ENCODE results near the gene MSANTD1.

DNA sequence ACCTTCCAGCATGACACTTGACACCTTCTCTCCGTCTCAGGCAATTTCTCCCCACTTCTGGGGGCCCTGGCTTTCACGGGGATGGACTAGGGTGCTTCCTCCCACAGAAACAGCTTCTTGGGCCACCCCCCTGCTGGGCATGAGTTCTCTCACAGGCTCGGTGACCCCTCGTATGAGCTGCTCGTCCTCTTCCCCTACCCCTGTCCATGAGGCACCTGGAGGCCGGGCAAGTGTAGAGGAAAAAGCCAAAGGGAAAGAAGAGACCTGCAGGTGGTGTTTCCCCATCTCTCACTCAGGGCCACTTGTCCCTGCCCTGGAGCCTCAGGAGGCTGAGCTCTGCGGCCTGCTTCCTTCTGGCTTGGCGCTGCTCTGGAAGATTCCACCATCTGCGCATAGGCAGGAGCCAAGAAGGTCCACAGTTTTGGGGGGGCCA lies 41.9 kb downstream of the MSANTD1 start:
- no peak for TF ChIP-seq GLIS3 (CRISPR knock-in tag; IDR thresholded peaks at IDR 0.05)
- no peak for TF ChIP-seq ZFP30 (CRISPR knock-in tag; IDR thresholded peaks at IDR 0.05)
- TF ChIP-seq, protein P1, sequence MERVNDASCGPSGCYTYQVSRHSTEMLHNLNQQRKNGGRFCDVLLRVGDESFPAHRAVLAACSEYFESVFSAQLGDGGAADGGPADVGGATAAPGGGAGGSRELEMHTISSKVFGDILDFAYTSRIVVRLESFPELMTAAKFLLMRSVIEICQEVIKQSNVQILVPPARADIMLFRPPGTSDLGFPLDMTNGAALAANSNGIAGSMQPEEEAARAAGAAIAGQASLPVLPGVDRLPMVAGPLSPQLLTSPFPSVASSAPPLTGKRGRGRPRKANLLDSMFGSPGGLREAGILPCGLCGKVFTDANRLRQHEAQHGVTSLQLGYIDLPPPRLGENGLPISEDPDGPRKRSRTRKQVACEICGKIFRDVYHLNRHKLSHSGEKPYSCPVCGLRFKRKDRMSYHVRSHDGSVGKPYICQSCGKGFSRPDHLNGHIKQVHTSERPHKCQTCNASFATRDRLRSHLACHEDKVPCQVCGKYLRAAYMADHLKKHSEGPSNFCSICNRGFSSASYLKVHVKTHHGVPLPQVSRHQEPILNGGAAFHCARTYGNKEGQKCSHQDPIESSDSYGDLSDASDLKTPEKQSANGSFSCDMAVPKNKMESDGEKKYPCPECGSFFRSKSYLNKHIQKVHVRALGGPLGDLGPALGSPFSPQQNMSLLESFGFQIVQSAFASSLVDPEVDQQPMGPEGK (CRISPR knock-in tag; IDR thresholded peaks at IDR 0.05; ENCODE audit: borderline replicate concordance): no peak
- TF ChIP-seq, protein P2, sequence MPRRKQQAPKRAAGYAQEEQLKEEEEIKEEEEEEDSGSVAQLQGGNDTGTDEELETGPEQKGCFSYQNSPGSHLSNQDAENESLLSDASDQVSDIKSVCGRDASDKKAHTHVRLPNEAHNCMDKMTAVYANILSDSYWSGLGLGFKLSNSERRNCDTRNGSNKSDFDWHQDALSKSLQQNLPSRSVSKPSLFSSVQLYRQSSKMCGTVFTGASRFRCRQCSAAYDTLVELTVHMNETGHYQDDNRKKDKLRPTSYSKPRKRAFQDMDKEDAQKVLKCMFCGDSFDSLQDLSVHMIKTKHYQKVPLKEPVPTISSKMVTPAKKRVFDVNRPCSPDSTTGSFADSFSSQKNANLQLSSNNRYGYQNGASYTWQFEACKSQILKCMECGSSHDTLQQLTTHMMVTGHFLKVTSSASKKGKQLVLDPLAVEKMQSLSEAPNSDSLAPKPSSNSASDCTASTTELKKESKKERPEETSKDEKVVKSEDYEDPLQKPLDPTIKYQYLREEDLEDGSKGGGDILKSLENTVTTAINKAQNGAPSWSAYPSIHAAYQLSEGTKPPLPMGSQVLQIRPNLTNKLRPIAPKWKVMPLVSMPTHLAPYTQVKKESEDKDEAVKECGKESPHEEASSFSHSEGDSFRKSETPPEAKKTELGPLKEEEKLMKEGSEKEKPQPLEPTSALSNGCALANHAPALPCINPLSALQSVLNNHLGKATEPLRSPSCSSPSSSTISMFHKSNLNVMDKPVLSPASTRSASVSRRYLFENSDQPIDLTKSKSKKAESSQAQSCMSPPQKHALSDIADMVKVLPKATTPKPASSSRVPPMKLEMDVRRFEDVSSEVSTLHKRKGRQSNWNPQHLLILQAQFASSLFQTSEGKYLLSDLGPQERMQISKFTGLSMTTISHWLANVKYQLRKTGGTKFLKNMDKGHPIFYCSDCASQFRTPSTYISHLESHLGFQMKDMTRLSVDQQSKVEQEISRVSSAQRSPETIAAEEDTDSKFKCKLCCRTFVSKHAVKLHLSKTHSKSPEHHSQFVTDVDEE (CRISPR knock-in tag; IDR thresholded peaks at IDR 0.05): no peak
- TF ChIP-seq TOX (CRISPR knock-in tag; IDR thresholded peaks at IDR 0.05; ENCODE audit: borderline replicate concordance): no peak
- TF ChIP-seq CSDC2 (CRISPR knock-in tag; IDR thresholded peaks at IDR 0.05): no peak
- no peak for TF ChIP-seq ARNTL (CRISPR knock-in tag; IDR thresholded peaks at IDR 0.05; ENCODE audit: borderline replicate concordance, low read depth)

Data from SK-N-SH treated with all-trans-retinoic acid at 6 μM for 48 hours (cell line).